Measurements from ENCODE around the gene PRRT1.
A peak's percentile ranks its signal among the peaks of the same experiment; 100 is the strongest.

PRRT1 gene

DNA sequence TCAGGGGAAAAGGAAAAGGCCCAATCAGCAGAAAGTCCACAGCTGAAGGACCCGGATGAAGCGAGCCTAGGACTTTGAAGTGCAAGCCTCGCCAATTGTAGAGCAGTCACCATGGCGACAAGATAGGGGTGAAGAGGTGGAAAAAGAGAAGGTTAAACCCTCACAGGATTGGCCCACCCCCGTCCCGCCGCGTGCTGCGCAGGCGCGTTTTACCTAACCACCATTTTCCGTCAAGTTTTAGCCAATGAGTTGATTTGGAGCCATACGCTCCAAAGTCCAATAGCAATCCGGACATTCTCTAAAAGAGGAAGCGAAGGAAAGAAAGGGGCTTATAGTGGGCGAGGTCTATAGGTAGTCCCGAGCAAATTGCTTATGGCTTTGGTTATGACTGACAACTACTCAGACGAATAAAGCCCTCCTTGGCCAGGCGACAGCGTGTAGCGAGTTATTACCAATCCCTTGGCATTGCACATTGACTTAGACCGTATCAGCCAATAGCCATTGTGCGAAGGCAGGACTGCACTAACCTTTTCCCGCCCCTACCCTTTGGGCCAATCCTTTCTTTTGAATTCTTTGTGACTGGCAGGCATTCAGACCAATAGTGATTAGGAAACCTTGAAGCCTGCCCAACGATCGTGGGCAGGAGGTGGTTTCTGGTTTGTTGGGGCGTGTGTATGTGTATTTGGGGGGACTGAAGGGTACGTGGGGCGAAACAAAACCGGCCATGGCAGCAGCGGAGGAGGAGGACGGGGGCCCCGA is 26.2 kb upstream of the PRRT1 start, which contains the start of gene RNF5:
TSS of gene RNF5 (plus strand) at position 618 of the 759 bp plus-strand sequence. CDS start at position 725, 107 bp downstream.
- DNase-seq = peak; percentile 88 to 100 (median 96)
- intact Hi-C loops (cut with DNase I) = no loop called here

DNA sequence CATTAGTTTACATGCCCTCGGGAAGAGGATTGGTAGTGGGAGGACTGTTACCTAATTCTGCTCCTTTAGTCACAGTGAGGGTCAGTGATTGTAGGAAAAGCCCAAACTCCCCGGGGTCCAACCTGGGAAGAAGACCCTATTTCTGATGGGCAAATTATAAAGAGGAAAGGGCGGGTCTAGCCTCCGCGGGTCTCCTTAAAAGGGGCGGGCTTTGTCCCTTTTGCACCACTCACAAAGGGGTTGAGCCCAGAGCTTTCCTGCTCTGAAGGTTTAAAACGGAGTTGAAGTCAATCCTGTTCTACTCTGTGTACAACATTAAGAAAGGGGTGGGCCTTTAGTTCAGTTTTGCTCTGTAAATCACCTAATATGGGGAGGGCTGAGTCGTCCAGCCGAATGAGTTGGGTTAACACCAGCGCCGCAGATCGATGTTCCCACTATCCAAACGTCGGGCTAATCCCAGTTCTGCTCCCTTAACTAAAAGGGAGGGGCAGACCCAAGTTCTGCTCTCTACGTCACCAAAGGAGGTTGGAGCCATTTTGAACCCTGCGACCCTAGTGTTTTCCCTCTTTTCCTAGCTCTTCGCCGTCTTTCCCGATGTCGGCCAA is 25.5 kb upstream of the PRRT1 start:
- DNase-seq = peak in 10 of 42 donors; percentile 38 to 65 (median 49)
- intact Hi-C loops (cut with DNase I) = no loop called here

DNA sequence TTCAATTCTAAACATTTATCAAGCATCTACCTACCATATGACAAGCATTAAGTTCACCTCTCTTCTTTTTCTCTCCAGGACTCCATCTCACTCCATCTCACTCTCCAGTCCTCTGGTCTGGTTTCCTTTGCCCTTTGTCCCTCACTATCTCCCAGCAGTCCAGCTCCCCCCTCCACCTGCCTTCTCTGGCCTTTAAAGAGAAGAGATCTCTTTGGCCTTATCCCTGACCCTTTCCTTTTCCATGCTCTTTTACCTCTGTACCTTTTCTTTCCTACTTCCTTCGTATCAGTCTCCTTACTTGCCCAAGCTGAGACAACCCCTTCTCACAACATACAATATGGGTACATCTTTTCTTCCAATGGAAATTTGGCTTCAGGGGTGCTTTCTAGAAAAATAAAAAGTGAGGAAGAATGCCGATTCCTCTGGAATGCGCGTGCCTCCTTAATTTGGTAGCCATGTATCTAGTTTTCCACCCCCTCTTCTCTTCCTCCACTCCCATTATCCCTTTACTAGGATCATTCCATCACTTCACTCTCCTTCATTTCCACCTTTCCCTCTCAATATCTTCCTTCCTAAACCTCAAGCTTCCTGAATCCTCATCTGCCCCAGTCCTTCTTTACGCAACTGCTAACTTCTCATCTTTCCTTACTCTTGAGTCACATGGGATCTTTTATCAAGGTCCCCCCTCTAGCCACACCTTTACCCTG is 24.9 kb upstream of the PRRT1 start:
- intact Hi-C loops (cut with DNase I) = no loop called here
- DNase-seq = peak in 1 of 42 donors; percentile 21

DNA sequence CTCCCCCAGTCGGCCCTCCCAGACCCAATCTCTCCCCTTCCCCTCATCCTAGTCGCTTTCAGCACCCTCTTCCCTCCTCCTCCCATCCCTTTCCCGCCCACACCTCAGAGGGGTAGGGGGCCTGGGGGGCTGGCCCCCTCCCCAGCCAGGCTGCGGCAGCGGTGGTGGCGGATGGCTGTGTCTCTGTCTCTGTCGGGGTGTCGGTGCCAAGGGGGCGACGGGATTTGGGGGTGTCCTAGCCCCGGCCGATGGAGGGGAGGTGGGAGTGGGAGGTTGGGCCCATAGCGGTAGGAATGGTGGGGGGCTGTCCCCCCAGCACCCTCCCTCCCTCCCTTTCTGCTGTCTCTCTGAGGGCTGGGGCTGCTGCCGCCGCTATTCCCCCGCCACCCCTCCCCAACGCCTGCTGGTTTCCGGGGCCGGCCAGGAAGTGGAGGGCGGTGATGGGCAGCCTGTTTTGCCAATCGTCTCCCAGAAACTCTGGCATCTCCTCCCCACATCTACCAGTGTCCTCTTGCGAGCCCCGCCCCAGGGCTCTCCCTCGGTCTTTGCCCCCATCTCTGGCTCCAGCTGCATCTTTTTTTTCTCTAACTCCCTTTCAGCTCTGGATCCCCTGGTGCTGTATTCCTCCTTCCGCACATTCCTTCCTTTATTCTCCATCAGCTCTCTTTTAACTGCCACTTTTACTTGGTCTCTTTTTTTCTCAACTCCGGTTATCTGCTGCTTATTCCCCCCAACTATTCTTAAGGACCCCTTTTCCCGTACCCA is 24.2 kb upstream of the PRRT1 start, which contains the start of gene AGPAT1:
TSS of gene AGPAT1 (minus strand) at position 374 of the 765 bp plus-strand sequence. CDS start 4,588 bp downstream, outside the sequence.
- intact Hi-C loops (cut with DNase I) = no loop called here
- DNase-seq = peak; percentile 98 to 100 (median 99)

DNA sequence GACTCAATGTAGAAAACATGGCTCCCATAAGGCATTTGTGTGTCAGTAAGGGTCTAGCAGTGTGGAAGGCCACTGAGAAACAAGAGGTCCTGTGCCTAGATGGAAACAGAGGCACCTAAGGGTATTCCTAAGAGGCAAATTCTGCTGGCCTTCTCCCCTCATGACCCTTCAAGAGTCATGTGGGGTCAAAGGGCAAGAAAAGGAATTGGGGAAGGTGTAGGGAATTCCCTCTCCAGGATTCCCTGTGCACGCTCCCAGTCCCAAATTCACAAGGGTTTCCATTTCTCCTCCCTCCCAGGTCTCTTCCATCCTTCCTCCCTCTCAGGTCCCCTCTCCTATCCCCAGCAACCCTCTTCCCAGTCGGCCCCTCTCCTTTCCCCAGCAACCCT is 23.6 kb upstream of the PRRT1 start:
- DNase-seq = no peak
- intact Hi-C loops (cut with DNase I) = no loop called here

DNA sequence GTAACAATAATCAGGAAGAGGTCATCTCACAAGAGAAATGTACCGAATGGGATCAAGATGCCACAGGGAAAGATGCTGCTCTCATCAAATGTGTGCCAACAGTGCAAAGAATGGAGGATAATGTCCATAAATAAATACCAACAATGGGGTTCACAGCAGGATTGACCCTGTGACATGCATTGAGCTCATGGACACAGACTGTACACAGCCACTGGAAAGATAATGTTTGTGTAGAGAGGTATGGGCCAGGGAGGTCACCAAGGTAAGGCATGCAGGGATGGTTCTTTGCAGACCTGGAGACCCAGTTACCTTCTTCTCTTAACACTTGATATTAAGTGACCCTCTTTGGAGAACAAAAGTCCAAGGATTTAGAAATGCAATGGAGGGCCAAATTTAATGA is 22.7 kb upstream of the PRRT1 start:
- intact Hi-C loops (cut with DNase I) = no loop called here
- no peak for DNase-seq

DNA sequence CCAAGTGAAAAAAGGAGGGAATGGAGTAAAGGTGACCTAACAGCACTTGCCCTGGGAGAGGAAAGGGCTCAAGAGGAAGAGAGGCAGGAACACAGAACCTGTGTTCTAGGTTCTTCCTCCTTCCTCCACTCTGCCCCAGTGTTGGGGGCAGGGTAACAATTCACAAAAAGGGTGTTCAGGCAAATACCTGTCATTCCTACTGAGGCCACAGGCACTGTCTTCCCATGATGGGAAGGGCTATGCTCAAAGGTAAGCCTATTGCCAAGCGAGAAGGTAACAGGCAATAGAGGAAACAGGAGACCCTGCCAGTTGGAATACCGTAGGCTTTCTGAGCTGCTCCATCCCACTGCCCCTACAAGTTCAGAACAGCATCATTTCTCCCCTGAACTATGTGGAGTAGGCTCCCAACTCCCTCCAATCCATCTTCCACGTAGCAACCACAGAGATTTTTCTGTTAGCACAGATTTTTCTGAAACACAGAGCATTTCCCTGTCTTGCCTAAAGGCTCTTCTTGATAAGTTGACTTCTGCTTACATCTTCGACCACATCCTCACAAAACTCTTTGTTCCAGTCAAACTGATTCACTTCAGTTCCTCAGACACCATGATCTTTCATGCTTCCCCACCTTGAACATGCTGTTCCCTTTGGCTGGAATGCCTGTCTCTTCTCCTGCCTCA is 21.4 kb upstream of the PRRT1 start:
- intact Hi-C loops (cut with DNase I) = no loop called here
- DNase-seq = no peak

DNA sequence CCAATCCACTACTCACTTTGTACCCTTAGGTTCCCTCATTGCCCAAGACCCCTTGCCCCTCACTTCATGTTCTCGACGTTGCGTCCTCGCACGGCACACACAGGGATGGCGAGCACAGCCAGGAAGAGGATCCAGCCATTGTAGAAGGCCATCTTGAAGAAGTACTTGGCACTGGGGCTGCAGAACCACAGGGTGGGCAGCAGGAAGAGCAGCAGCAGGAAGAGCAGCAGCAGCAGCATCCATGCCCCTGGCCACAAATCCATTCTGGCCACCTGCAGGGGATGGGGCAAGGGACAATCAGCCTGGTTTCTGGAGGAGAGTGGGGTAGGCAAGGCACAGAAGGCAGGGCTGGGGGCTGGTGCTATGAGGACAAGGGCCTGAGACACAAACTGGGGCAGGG is 19.5 kb upstream of the PRRT1 start:
- intact Hi-C loops (cut with DNase I) = no loop called here
- no peak for DNase-seq

DNA sequence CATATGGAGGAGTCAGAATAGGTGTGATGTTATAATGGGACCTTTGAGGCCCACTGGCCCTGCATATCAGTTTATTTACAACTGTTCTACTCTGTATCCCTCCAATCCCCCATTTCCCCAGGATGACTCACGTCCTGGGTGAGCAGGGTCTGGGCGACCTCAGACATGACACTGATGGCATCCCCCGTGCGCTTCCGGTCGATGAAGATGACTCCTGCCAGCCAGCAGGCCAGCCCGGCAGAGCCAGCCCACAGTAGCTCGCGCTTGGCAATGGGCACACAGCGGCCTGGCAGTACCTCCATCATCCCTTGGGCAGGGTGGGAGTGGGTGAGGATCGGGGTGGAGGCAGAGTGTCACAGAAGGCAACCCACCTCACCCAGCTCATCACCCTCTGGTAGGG is 18.6 kb upstream of the PRRT1 start:
- intact Hi-C loops (cut with DNase I) = no loop called here
- no peak for DNase-seq

DNA sequence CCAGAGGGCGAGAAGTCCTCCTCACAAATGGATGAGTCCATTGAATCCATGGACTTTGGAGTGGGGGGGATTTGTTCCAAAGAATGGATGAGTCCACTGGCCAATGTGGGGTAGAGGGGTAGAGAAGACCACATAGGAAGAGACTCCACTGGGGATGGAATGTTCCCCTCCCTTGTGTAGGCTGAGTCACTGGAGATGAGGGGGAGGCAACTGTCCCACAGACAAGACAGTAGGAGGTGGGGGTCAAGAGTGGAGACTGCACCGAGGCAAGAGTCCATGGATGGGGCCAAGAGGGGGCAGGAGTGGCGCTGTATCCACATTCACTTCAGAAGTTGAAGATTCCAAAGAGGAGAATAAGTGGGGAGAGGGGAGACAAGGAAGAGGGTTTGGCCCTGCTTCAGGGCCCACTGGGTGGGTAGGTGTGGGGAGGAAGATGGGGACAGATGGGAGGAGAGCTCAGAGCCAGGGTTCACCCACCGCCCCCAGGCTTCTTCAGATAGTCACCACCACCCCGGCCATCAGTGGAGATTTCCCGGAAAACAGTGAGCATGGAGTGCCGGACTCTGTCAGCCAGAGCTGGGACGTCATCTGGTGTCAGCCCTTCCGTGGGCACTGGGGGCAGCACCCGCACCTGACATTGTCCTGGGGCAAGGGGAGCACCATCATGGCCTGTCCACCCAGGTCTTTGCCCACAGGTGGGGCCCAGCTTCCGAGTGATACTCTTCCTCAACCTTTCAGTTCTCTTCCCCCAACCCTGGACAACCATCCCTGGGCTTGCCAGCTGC is 17.3 kb upstream of the PRRT1 start:
- intact Hi-C loops (cut with DNase I) = no loop called here
- peak in 2 of 42 donors; percentile 17 to 27 for DNase-seq

DNA sequence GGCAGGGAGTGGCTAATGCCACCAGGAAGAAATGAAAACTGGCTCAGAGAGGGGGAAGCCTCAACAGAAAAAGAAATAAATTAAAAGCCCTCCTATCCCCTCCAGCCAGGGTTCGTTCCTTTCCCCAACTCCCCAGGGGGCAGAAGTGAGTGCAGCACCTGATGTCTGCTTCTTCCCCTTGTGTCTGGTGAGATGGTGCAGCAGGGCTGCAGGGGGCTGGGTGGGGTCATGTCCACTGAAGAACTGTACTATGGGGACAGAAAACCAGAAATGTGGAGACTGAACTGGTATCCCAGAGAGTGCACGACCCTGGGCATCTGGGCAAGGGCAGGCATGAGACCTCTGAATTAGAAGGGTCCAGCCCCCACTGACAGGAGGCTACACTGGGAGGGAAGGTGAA is 16.6 kb upstream of the PRRT1 start:
- intact Hi-C loops (cut with DNase I) = no loop called here
- DNase-seq = peak in 1 of 42 donors; percentile 40

DNA sequence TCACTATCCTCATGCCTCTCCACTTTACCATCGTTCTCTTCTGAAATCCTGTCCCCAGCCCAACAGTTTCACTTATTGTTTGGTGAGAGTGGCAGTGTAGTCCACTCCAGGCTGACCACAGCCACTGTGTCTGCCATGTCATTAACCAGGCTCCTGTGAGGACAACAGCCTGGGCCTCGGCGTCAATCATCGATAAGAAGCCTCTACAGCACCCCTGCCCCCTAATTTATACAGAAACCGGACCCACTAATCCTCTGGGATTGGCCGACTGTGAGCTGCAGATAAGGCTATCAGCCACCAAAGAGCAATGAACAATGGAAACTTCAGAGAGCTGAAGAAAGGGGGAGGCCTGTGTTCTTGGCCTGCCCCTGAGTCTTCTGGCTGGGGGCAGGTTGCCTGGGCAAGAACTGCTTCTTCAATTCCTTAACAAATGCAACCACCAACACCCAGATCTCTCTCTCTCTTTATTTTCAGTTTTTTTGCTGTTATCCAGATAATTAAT is 16.1 kb upstream of the PRRT1 start:
- no peak for DNase-seq

DNA sequence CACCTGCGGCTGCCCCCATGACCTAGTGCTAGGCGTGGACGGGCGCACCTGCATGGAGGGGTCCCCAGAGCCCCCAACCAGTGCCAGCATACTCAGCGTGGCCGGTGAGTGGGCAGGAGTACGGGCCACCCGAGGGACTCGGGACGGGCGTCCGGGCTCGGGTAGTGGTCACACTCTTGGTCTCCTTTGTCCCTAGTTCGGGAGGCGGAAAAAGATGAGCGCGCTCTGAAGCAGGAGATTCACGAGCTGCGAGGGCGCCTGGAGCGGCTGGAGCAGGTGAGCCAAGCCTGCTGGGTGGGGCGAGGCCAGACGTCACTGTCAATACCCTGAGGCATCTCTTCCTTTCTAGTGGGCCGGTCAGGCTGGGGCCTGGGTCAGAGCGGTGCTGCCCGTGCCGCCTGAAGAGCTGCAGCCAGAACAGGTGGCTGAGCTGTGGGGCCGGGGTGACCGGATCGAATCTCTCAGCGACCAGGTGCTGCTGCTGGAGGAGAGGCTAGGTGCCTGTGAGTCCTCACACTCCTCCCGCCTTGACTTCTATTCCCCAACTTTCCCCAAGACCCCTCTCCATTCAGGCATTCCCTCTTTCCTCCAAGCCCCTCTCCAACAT is 15.5 kb upstream of the PRRT1 start:
- no peak for DNase-seq
- intact Hi-C loops (cut with DNase I) = no loop called here

More for the DNA sequence above, 16.1 kb upstream of the PRRT1 start:
- intact Hi-C loops (cut with DNase I) = no loop called here

DNA sequence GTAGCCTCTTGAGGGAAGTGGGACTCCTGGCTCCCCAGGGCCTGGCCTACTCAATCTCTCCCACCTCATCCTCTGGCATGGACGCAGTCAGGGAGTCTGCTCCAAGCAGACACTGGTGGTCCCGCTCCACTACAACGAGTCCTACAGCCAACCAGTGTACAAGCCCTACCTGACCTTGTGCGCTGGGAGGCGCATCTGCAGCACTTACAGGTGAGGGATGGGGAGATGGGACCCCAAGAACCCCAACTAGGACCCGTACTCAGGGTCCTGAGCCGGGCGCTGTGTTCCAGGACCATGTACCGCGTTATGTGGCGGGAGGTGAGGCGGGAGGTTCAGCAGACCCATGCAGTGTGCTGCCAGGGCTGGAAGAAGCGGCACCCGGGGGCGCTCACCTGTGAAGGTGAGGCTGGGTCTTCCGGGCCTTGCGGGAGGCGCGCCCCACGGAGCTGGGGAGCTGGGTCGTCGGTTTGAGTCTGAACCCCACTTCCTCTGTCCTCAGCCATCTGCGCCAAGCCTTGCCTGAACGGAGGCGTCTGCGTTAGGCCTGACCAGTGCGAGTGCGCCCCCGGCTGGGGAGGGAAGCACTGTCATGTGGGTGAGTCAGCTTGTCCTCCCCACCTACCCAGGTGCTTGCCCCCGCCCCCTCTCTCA is 14.8 kb upstream of the PRRT1 start:
- intact Hi-C loops (cut with DNase I) = no loop called here
- DNase-seq = peak in 2 of 42 donors; percentile 16 to 32

DNA sequence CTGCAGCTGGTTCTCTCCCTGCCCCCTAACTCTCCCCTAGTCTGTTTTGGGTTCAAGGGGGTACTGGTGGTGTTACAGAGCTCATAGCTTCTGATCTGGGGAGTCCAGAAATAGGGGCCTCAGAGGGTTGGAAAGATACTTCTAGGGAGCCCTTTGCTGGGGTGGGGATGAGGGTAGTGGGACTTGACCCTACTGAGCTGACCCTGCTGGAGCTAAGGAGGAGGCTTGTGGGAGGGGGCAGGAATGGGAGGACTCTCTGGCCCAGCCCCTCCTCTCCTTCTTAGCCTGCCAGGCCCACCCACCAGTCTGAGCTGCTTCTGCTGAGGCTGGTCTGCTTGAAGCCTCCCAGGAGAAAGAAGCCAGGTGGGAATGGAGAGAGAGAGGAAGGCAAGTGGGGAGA is 12.6 kb upstream of the PRRT1 start, which contains the start of gene EGFL8:
TSS of gene EGFL8 (plus strand) at position 301 of the 400 bp plus-strand sequence. CDS start 1,571 bp downstream, outside the sequence.
- DNase-seq = no peak
- intact Hi-C loops (cut with DNase I) = no loop called here

DNA sequence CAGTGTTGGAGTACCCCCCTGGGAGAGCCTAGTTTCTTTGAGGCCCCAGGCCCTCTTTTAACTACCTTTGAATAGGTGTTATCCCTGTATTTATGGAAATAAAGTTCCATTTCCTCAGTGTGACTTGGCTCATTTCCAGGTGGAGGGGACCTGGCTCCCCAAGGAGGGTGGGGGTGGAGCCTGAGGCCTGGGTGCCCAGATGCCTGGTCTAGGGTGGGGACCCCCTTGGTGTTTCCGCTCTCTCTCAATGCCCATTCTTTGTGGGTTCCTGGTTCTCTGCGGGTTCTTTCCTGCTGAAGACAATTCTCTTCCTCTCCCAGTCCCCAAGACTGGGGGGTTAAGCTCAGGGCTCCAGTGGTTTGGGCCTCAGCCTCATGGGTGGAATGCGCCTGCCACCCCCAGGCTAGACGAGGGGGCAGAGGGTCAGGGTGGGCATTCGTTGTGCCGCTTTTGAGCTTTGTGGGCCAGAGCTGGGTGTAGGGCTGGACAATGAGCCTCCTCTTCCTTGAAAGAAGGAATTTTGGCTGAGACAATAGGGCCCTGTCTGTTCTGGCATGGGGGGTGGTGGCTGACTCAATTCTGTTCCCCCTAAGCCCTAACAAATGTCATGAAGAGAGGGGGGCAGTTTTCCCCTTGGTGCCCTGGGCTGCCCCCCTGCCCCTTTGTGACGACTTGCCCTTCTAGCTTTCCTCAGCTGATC is 12.0 kb upstream of the PRRT1 start:
- intact Hi-C loops (cut with DNase I) = no loop called here
- peak in 27 of 42 donors; percentile 27 to 74 (median 51) for DNase-seq
